Caki2 (cell line): ENCODE measurements around the gene NUDT8. TPM values are rescaled to one million over a fixed set of nuclear protein-coding genes. Genes with fewer than 3 reads are reported as not detected.
"Not testable (repeated sequence)": the region's sequence is repeated elsewhere in the genome, so short reads cannot be mapped to it uniquely, and the experiment has no call there.

Experiments used
- DNase-seq: peaks from one replicate; pipeline ENCODE4 v3.0.0-alpha.2; 2015; ENCODE audit warnings: low read depth
- in situ Hi-C: cut with HindIII; loops from 2 replicates; pipeline ENCODE4 v1.10.0; 2016; ENCODE audit warnings: low sequenced_read_pairs, low pct_unique_long_range_greater_than_20kb, mixed read lengths
- total RNA-seq: library from RNA; depleted of rRNA; stranded (reverse); fragments of >200 nt; shearing (Covaris generic); gene quantifications from 2 replicates; pipeline ENCODE4 v1.2.3, GENCODE V29; 2014; ENCODE audit warnings: low replicate concordance

Gene NUDT8
- total RNA-seq, 1 experiment from 2014 or later, result 52.9 TPM

DNA sequence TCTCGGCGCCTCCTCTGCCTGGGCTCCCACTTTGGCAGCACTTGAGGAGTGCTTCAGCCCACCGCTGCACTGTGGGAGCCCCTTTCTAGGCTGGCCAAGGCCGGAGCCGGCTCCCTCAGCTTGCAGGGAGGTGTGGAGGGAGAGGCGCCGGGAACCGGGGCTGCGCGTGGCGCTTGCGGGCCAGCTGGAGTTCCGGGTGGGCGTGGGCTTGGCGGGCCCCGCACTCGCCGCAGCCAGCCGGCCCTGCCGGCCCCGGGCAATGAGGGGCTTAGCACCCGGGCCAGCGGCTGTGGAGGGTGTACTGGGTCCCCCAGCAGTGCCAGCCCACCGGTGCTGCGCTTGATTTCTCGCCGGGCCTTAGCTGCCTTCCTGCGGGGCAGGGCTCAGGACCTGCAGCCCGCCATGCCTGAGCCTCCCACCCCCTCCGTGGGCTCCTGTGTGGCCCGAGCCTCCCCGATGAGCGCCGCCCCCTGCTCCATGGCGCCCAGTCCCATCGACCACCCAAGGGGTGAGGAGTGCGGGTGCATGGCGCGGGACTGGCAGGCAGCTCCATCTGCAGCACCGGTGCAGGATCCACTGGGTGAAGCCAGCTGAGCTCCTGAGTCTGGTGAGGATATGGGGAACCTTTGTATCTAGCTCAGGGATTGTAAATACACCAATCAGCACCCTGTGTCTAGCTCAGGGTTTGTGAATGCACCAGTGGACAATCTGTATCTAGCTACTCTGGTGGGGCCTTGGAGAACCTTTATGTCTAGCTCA is 10.7 kb downstream of the NUDT8 start:
- in situ Hi-C loops, DNase-seq: not testable (repeated sequence)

DNA sequence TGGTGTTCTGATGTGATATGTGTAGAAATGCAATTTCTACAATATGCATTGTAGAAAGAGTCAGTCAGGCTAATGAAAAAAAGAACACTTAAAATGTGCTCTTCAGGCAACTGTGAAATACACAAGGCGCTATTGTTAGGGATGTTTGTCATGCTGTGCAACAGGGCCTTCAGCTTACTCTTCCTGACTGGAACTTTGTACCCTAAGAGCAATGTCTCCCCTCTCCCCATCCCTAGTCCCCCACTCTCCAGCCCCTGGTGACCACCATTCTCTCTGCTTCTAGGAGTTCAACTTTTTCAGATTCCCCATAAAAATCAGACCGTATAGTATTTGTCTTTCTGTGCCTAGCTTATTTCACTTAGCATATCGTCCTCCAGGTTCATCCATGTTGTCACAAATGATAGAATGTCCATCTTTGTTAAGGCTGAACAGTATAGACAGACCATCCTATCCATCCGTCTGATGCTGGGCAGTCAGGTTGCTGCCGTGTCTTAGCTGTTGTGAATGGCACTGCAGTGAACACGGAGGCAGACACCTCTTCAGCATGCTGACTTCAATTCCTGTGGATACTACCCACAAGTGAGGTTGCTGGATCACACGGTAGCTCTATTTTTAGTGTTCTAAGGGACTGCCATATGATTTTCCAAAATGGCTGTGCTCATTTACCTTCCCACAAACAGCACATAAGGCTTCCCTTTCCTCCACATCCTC is 12.3 kb downstream of the NUDT8 start:
- in situ Hi-C loops, result no loop called here
- no peak for DNase-seq

GRCh38 chr11:67616431-67617242 is 13.1 kb downstream of the NUDT8 start:
- in situ Hi-C loops, result no loop called here
- no peak for DNase-seq

DNA sequence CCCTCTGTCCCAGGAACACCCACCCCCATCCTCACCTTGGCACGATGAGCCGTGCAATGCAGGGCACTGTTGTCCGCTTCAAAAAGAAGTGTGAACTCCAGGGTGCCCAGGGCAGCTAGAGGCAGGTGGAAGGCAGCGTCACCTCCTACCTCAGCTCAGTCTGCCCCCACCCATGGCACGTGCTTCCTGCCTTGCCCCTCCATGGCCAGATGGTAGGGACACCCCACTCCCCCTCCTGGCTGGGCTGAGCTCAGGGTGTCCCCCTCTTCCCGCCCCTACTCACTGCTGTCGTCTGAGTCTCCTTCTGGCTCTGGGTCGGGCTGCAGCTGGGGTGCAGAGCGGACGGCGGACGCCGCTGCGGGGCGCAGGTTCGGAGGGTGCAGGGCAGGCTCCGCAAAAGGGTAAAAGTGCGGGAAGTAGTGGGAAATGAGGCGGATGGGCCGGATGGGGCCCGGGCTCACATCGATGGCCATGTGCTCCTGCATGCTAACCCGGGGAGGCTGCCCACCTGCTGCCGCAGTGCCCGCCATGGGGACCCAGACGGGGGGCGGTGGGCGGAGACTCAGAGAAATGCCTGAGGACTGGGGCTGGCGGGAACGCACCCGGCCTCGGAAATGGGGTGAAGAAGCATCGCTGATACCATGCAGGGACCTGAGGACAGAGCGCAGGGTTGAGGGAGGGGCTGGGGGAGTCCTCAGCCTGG is 13.9 kb downstream of the NUDT8 start:
- no peak for DNase-seq
- in situ Hi-C loops, result no loop called here

DNA sequence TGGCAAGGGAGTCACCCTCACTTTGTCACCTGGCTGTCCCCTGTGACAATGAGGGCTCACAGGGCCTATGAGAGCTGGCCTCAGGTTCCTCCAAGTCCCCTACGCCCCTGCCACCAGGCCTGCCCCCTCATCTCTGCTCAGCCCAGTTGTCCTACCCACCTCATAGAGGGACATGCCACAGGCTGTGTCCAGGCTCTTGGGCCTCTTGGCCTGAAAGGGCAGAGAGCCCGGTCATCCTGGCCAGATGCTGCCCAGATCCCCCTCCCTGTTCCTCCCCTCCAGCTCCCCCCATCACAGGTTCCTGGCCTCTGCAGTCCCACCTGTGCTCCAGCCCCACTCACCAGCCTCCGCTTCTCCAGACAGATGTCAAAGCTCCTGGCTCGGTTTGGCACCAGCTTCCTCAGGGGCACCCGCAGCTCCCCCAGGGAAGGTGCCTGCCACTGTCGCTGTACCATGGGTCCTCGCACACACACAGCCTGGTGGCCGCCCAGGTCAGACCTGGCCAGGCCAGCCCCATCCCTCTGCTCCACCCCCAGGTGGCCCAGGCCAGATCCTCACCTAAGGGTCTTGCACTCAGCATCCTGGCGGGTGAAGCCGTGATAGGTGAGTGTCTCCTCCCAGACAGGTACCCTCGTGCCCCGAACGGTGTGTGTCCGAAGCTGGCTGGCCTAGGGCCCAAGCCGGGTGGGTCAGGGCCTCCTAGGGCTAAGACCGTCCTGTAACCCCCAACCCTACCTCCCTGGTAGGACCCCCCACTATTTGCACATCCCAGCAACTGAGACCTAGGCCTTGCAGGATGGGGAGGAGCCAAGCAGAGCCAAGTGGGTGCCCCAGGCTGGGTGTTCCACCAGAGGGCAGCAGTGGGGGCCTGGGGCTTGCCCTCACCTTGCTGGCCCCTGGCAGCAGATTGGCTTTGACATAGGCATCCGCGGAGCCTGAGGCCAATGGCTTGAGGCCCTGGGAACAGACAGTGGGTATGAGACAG is 14.7 kb downstream of the NUDT8 start:
- in situ Hi-C loops, result no loop called here
- DNase-seq, result no peak

GRCh38 chr11:67613960-67614715 is 15.6 kb downstream of the NUDT8 start:
- no peak for DNase-seq

GRCh38 chr11:67613313-67613959 is 16.3 kb downstream of the NUDT8 start:
- DNase-seq, result no peak

More at GRCh38 chr11:67613960-67614715, 15.6 kb downstream of the NUDT8 start:
- in situ Hi-C loops, result no loop called here

GRCh38 chr11:67612751-67613150 is 17.0 kb downstream of the NUDT8 start:
- DNase-seq, result no peak
- in situ Hi-C loops, result no loop called here

More at GRCh38 chr11:67613313-67613959, 16.3 kb downstream of the NUDT8 start:
- in situ Hi-C loops, result no loop called here

- in situ Hi-C loops, result no loop called here
Measured at GRCh38 chr11:67611704-67612587, 17.8 kb downstream of the NUDT8 start.

DNA sequence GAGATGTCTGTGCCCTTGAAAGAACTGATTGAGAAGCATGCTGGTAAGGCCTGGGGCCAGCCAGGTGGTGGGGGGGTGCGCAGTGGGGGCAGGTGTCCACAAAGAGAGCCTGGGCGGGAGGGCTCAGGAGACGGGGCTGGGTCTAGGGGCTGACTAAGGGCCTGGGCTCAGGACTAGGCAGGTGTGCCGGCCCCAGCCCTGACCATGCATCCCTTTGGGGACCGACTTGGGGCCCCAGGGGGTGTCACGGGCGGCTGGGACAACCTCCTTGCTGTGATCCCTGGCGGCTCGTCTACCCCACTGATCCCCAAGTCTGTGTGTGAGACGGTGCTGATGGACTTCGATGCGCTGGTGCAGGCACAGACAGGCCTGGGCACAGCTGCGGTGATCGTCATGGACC is 18.6 kb downstream of the NUDT8 start:
- DNase-seq, result no peak
- in situ Hi-C loops, result no loop called here

More at GRCh38 chr11:67611704-67612587, 17.8 kb downstream of the NUDT8 start:
- no peak for DNase-seq

DNA sequence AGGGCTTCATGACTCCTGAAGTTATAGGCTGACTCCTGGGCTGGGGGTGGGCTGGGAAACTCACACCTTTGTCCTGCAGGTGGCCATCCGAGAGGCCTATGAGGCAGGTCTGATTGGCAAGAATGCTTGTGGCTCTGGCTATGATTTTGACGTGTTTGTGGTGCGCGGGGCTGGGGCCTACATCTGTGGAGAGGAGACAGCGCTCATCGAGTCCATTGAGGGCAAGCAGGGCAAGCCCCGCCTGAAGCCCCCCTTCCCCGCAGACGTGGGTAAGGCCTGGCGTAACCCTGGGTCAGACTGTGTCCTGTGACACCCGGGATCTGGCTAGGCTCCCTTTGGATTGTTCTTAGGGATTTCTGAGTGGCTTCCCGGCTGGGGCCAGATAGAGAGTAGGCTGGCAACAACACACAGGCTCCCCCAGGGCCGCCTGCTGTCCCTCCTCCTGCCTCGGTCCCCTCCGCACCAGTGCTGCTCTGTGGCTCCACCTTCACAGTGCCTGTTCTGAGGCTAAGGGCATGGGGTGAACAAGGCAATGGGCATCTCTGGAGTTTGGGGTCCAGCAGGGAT is 19.4 kb downstream of the NUDT8 start:
- no peak for DNase-seq
- in situ Hi-C loops, result no loop called here

- no peak for DNase-seq
- in situ Hi-C loops, result no loop called here
Measured at GRCh38 chr11:67609316-67609715, 20.4 kb downstream of the NUDT8 start.

DNA sequence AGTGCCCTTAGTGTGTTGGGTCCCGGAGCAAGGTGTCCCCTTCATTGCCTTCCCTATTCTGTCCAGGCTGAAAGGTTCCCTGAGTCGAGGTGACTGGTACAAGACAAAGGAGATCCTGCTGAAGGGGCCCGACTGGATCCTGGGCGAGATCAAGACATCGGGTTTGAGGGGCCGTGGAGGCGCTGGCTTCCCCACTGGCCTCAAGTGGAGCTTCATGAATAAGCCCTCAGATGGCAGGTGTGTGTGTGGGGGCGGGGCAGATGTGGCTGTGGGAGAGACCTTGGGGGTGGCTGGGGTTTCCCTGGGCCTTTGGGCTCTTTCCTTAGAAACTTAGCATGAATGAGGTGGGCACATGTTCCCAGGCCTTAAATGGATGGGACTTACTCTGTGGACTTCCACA is 21.3 kb downstream of the NUDT8 start:
- DNase-seq, result no peak

GRCh38 chr11:67607507-67607906 is 22.2 kb downstream of the NUDT8 start:
- no peak for DNase-seq
- in situ Hi-C loops, result no loop called here

More for the DNA sequence above, 21.3 kb downstream of the NUDT8 start:
- in situ Hi-C loops, result no loop called here
